Gastrocnemius medialis (tissue), 4 donors: ENCODE measurements around the gene SLC38A4. TPM values are rescaled to one million over a fixed set of nuclear protein-coding genes. Genes with fewer than 3 reads are reported as not detected.
"Not testable (repeated sequence)": the region's sequence is repeated elsewhere in the genome, so short reads cannot be mapped to it uniquely, and the experiment has no call there.

Source experiments
- ATAC-seq, 2 donors: fragments of 150-250 bp; one replicate each; pipeline ENCODE4 v1.9.1; 2016
- DNase-seq, 2 donors: peaks; one replicate each; pipeline ENCODE4 v3.0.0-alpha.2; 2019
- H3K27ac ChIP-seq, 4 donors: fragments of 200-600 bp; sonication (generic); 1 replicate in 1 of 4; 2 replicates in 3 of 4; pipeline ENCODE4 v1.5.1; 2016 to 2018; ENCODE audit warnings: mild to moderate bottlenecking in 2 of 4, moderate library complexity in 1 of 4
- H3K27me3 ChIP-seq, 3 donors: fragments of 200-600 bp; sonication (generic) in 2 of 3; 1 replicate in 1 of 3; 2 replicates in 2 of 3; pipeline versions ENCODE4 v1.5.1 to v1.6.0; 2016 to 2019; ENCODE audit warnings: mild to moderate bottlenecking in 1 of 3, moderate library complexity in 1 of 3
- H3K36me3 ChIP-seq, 2 donors: fragments of 200-600 bp; sonication (generic) in 1 of 2; one replicate each; pipeline ENCODE4 v1.5.1; 2017 to 2018
- H3K4me1 ChIP-seq, 2 donors: fragments of 200-600 bp; sonication (generic) in 1 of 2; one replicate each; pipeline ENCODE4 v1.5.1; 2016 to 2017; ENCODE audit warnings: mild to moderate bottlenecking in 2 of 2
- H3K4me3 ChIP-seq, 4 donors: fragments of 200-600 bp; sonication (generic) in 3 of 4; 1 replicate in 1 of 4; 2 replicates in 3 of 4; pipeline ENCODE4 v1.5.1; 2016 to 2019; ENCODE audit warnings: mild to moderate bottlenecking in 2 of 4
- H3K9me3 ChIP-seq, 3 donors: fragments of 200-600 bp; sonication (generic) in 2 of 3; 1 replicate in 1 of 3; 2 replicates in 2 of 3; pipeline ENCODE4 v1.5.1; 2016 to 2019
- CTCF ChIP-seq, 5 experiments: fragments of 450-650 bp in 3 of 5; fragments of 200-600 bp in 2 of 5; sonication (generic) in 2 of 5; IDR thresholded peaks in 4 of 5; conservative IDR thresholded peaks in 1 of 5; 1 replicate in 4 of 5; 2 replicates in 1 of 5; pipeline ENCODE4 v1.5.1; 2016 to 2019; ENCODE audit warnings: antibody characterized with exemption in 5 of 5, mild to moderate bottlenecking in 3 of 5, moderate library complexity in 3 of 5
- POLR2A ChIP-seq, 2 donors: fragments of 450-650 bp; IDR thresholded peaks; one replicate each; pipeline ENCODE4 v1.6.1; 2017; ENCODE audit warnings: antibody characterized with exemption in 2 of 2, mild to moderate bottlenecking in 2 of 2, moderate library complexity in 2 of 2
- in situ Hi-C, 4 donors: fragments of 200-750 bp; cut with MboI; loops; one replicate each; pipeline versions ENCODE4 v1.15.0 to v1.8.0; 2017; ENCODE audit warnings: low sequenced_read_pairs in 4 of 4
- intact Hi-C: fragments of 100-400 bp; cut with DNase I; formaldehyde crosslinking; loops from one replicate; pipeline ENCODE4 v1.15.1; 2023; ENCODE audit warnings: low total_unique reads
- total RNA-seq, 4 donors: library from RNA; depleted of rRNA; stranded (reverse); fragments of >200 nt; gene quantifications; one replicate each; pipeline versions ENCODE4 v1.1.0 to v1.2.3, GENCODE V29; 2016

The SLC38A4 gene
- total RNA-seq, 4 donors from 2014 or later = 14.7 to 46.0 (median 23.0) TPM

GRCh38 chr12:46865311-46865710 lies 39.5 kb upstream of the SLC38A4 start:
- intact Hi-C loops (no loop called here), in situ Hi-C loops (no loop called here)
- no peak for DNase-seq
- TF ChIP-seq POLR2A (IDR thresholded peaks at IDR 0.05) = no peak
- no peak for TF ChIP-seq CTCF (IDR thresholded peaks at IDR 0.05 in 4 of 5, conservative IDR thresholded peaks at IDR 0.05 in 1 of 5)
- H3K27ac ChIP-seq = no peak overlapping the region
- no peaks in the 10 kb centered on the region for H3K36me3 ChIP-seq
- H3K4me1 ChIP-seq = no peaks in the 10 kb centered on the region
- H3K9me3 ChIP-seq = no peaks in the 10 kb centered on the region
- no peak overlapping the region for H3K4me3 ChIP-seq
- ATAC-seq = no peak
- H3K27me3 ChIP-seq = no peaks in the 10 kb centered on the region

- DNase-seq (no peak), ATAC-seq (no peak)
- peaks cover 0 to 9% (median 0%) of the 10 kb centered on the region in 3 donors for H3K9me3 ChIP-seq
- no peaks in the 10 kb centered on the region for H3K36me3 ChIP-seq
- intact Hi-C loops (no loop called here), in situ Hi-C loops (no loop called here)
- H3K27ac ChIP-seq = no peak overlapping the region
- TF ChIP-seq POLR2A (IDR thresholded peaks at IDR 0.05) (no peak), CTCF (IDR thresholded peaks at IDR 0.05 in 4 of 5, conservative IDR thresholded peaks at IDR 0.05 in 1 of 5) (no peak)
- no peaks in the 10 kb centered on the region for H3K4me1 ChIP-seq
- H3K27me3 ChIP-seq = no peaks in the 10 kb centered on the region
- no peak overlapping the region for H3K4me3 ChIP-seq
Measured at GRCh38 chr12:46858368-46858767, 32.6 kb upstream of the SLC38A4 start.

- Histone ChIP-seq H3K36me3 (no peaks in the 10 kb centered on the region), H3K9me3 (peaks cover 0 to 9% (median 0%) of the 10 kb centered on the region in 3 donors), H3K4me3 (no peak overlapping the region), H3K27ac (no peak overlapping the region), H3K27me3 (no peaks in the 10 kb centered on the region), H3K4me1 (no peaks in the 10 kb centered on the region)
- DNase-seq (no peak), ATAC-seq (no peak)
- no peak for TF ChIP-seq POLR2A (IDR thresholded peaks at IDR 0.05)
- no peak for TF ChIP-seq CTCF (IDR thresholded peaks at IDR 0.05 in 4 of 5, conservative IDR thresholded peaks at IDR 0.05 in 1 of 5)
- in situ Hi-C loops (no loop called here), intact Hi-C loops (no loop called here)
Measured at GRCh38 chr12:46857486-46857885, 31.7 kb upstream of the SLC38A4 start.

- in situ Hi-C loops = no loop called here
- intact Hi-C loops = no loop called here
Measured at GRCh38 chr12:46855760-46856159, 30.0 kb upstream of the SLC38A4 start.

GRCh38 chr12:46854188-46854587 lies 28.4 kb upstream of the SLC38A4 start:
- intact Hi-C loops, in situ Hi-C loops, H3K9me3 ChIP-seq: not testable (repeated sequence)

More at GRCh38 chr12:46855760-46856159, 30.0 kb upstream of the SLC38A4 start:
- no peaks in the 10 kb centered on the region for H3K27me3 ChIP-seq
- no peak overlapping the region for H3K4me3 ChIP-seq
- H3K4me1 ChIP-seq = no peaks in the 10 kb centered on the region
- H3K36me3 ChIP-seq = no peaks in the 10 kb centered on the region
- H3K9me3 ChIP-seq = peaks cover 0 to 9% (median 0%) of the 10 kb centered on the region in 3 donors
- H3K27ac ChIP-seq = no peak overlapping the region
- TF ChIP-seq CTCF (IDR thresholded peaks at IDR 0.05 in 4 of 5, conservative IDR thresholded peaks at IDR 0.05 in 1 of 5) = no peak
- no peak for TF ChIP-seq POLR2A (IDR thresholded peaks at IDR 0.05)
- no peak for ATAC-seq
- DNase-seq = no peak

GRCh38 chr12:46848792-46849191 lies 23.0 kb upstream of the SLC38A4 start:
- in situ Hi-C loops, H3K4me1 ChIP-seq, H3K27me3 ChIP-seq, intact Hi-C loops, DNase-seq, H3K36me3 ChIP-seq, H3K9me3 ChIP-seq, H3K27ac ChIP-seq, ATAC-seq, H3K4me3 ChIP-seq: not testable (repeated sequence)

More at GRCh38 chr12:46854188-46854587, 28.4 kb upstream of the SLC38A4 start:
- DNase-seq, H3K27me3 ChIP-seq, H3K4me1 ChIP-seq, ATAC-seq, H3K27ac ChIP-seq, H3K4me3 ChIP-seq, H3K36me3 ChIP-seq: not testable (repeated sequence)
